Neural cell (in vitro differentiated cells): Measurements from ENCODE around the gene ABCA2. TPM values are rescaled to one million over a fixed set of nuclear protein-coding genes. Genes with fewer than 3 reads are reported as not detected.

ENCODE experiments used
- H2AFZ ChIP-seq: fragments of 200-600, 300-800 bp; sonication (generic), shearing (Covaris generic); 2 replicates; pipeline ENCODE4 v1.6.0; 2014; ENCODE audit warnings: low read depth, mild to moderate bottlenecking, antibody characterized with exemption, low read length, moderate library complexity
- H3F3A ChIP-seq: fragments of 200-600 bp; shearing (Covaris generic); 2 replicates; pipeline ENCODE4 v1.6.1; 2016; ENCODE audit warnings: mild to moderate bottlenecking, moderate library complexity, mixed read lengths, antibody characterized with exemption, low read length; ENCODE audit not compliant: insufficient read depth, poor library complexity, severe bottlenecking
- H3K27ac ChIP-seq: fragments of 200-600, 300-800 bp; sonication (generic), shearing (Covaris generic); 2 replicates; pipeline ENCODE4 v1.5.1; 2014; ENCODE audit warnings: mild to moderate bottlenecking, low read length, moderate library complexity
- H3K27me3 ChIP-seq: fragments of 300-800, 200-600 bp; sonication (generic), shearing (Covaris generic); 2 replicates; pipeline ENCODE4 v1.6.0; 2014; ENCODE audit warnings: mild to moderate bottlenecking, low read depth, low read length, moderate library complexity; ENCODE audit not compliant: insufficient read depth
- H3K36me3 ChIP-seq: fragments of 300-800, 200-600 bp; sonication (generic), shearing (Covaris generic); 2 replicates; pipeline ENCODE4 v1.5.1; 2014; ENCODE audit warnings: mild to moderate bottlenecking, antibody characterized with exemption, low read length, moderate library complexity; ENCODE audit not compliant: insufficient read depth
- H3K4me2 ChIP-seq: fragments of 300-800, 200-600 bp; sonication (generic), shearing (Covaris generic); 2 replicates; pipeline ENCODE4 v1.6.0; 2014; ENCODE audit warnings: mild to moderate bottlenecking, low read length
- H3K4me3 ChIP-seq: fragments of 300-800, 200-600 bp; sonication (generic), shearing (Covaris generic); 2 replicates; pipeline ENCODE4 v1.5.1; 2014; ENCODE audit warnings: mild to moderate bottlenecking, low read length, moderate library complexity
- H3K79me2 ChIP-seq: fragments of 200-600 bp; shearing (Covaris generic); replicated peaks from 2 replicates; pipeline ENCODE4 v1.6.0; 2014; ENCODE audit warnings: mild to moderate bottlenecking, low read length, moderate library complexity; ENCODE audit not compliant: insufficient read depth
- H3K9ac ChIP-seq: fragments of 300-800, 200-600 bp; sonication (generic), shearing (Covaris generic); 2 replicates; pipeline ENCODE4 v1.6.1; 2016; ENCODE audit warnings: mild to moderate bottlenecking, low read length, mixed read lengths
- H3K9me2 ChIP-seq: fragments of 200-600 bp; shearing (Covaris generic); 2 replicates; pipeline ENCODE4 v1.6.1; 2016; ENCODE audit warnings: mild to moderate bottlenecking, low read length, mixed read lengths; ENCODE audit not compliant: insufficient read depth
- H3K9me3 ChIP-seq: fragments of 200-600, 300-800 bp; sonication (generic), shearing (Covaris generic); 2 replicates; pipeline ENCODE4 v1.6.1; 2016; ENCODE audit warnings: mild to moderate bottlenecking, mixed run types, low read length, moderate library complexity, mixed read lengths
- H4K20me1 ChIP-seq: fragments of 200-600 bp; shearing (Covaris generic); 2 replicates; pipeline ENCODE4 v1.6.1; 2016; ENCODE audit warnings: mild to moderate bottlenecking, mixed run types; ENCODE audit not compliant: insufficient read depth
- CTCF ChIP-seq: fragments of 450-650 bp; IDR thresholded peaks from 2 replicates; pipeline ENCODE4 v1.5.1; 2014; ENCODE audit warnings: antibody characterized with exemption, mild to moderate bottlenecking, moderate library complexity; ENCODE audit not compliant: poor library complexity, severe bottlenecking
- EP300 ChIP-seq: fragments of 450-650 bp; conservative IDR thresholded peaks from 2 replicates; pipeline ENCODE4 v1.6.1; 2014; ENCODE audit warnings: antibody characterized with exemption, mild to moderate bottlenecking, moderate library complexity; ENCODE audit not compliant: poor library complexity, severe bottlenecking
- EZH2 ChIP-seq: fragments of 200-600, 300-800 bp; shearing (Covaris generic), sonication (generic); IDR thresholded peaks from 2 replicates; pipeline ENCODE4 v1.6.1; 2014; ENCODE audit warnings: antibody characterized with exemption, low read length, borderline replicate concordance, mild to moderate bottlenecking; ENCODE audit not compliant: insufficient read depth, poor library complexity, severe bottlenecking
- MXI1 ChIP-seq: fragments of 450-650 bp; conservative IDR thresholded peaks from 2 replicates; pipeline ENCODE4 v1.6.1; 2014; ENCODE audit warnings: antibody characterized with exemption, mild to moderate bottlenecking; ENCODE audit not compliant: poor library complexity, severe bottlenecking
- POLR2AphosphoS5 ChIP-seq: IDR thresholded peaks from 2 replicates; pipeline ENCODE4 v1.6.1; 2012
- RAD21 ChIP-seq: fragments of 450-650 bp; conservative IDR thresholded peaks from 2 replicates; pipeline ENCODE4 v1.6.1; 2014; ENCODE audit warnings: antibody characterized with exemption, mild to moderate bottlenecking, moderate library complexity
- REST ChIP-seq: IDR thresholded peaks from 2 replicates; pipeline ENCODE4 v1.6.1; 2012; ENCODE audit warnings: borderline replicate concordance
- SMC3 ChIP-seq: fragments of 450-650 bp; conservative IDR thresholded peaks from 2 replicates; pipeline ENCODE4 v1.6.1; 2014; ENCODE audit warnings: antibody characterized with exemption, mild to moderate bottlenecking, moderate library complexity; ENCODE audit not compliant: poor library complexity
- TAF1 ChIP-seq: IDR thresholded peaks from 2 replicates; pipeline ENCODE4 v1.6.1; 2012; ENCODE audit warnings: low read depth
- polyA plus RNA-seq: library from polyadenylated mRNA; depleted of rRNA; stranded (reverse); fragments of >200 nt; gene quantifications from 2 replicates; pipeline ENCODE4 v1.2.3, GENCODE V29; 2014

Gene ABCA2
- polyA plus RNA-seq, 1 donor from 2014 or later = 30.6 TPM

- H3K4me2 ChIP-seq = peak overlapping the region; percentile 87
- no peaks in the 10 kb centered on the region for H3K9me2 ChIP-seq
- H3K27ac ChIP-seq = peak overlapping the region; percentile 42
- no peak for TF ChIP-seq EZH2
- no peak for TF ChIP-seq REST
- no peak for TF ChIP-seq RAD21
- no peak for TF ChIP-seq CTCF
- no peak for TF ChIP-seq EP300
- no peak for TF ChIP-seq SMC3
- TF ChIP-seq POLR2AphosphoS5 = no peak
- no peak for TF ChIP-seq TAF1
- no peak for TF ChIP-seq MXI1
- no peaks in the 10 kb centered on the region for H3K9me3 ChIP-seq
- peak overlapping the region; percentile 81 for H3K9ac ChIP-seq
- no peaks in the 10 kb centered on the region for H3F3A ChIP-seq
- H3K4me3 ChIP-seq = peak overlapping the region; percentile 96
- H3K79me2 ChIP-seq = no peaks in the 10 kb centered on the region
- H3K27me3 ChIP-seq = no peaks in the 10 kb centered on the region
- H2AFZ ChIP-seq = peak overlapping the region; percentile 70
- H3K36me3 ChIP-seq = no peaks in the 10 kb centered on the region
- no peaks in the 10 kb centered on the region for H4K20me1 ChIP-seq
Measured at GRCh38 chr9:136992819-136993369, 35.1 kb downstream of the ABCA2 start.

GRCh38 chr9:136991993-136992818 lies 35.8 kb downstream of the ABCA2 start, which contains the start of gene PAXX:
Gene PAXX, plus strand, starts transcription at chr9:136992422. Its CDS starts 22 bp downstream, at chr9:136992444.
- Histone ChIP-seq H3K79me2 (no peaks in the 10 kb centered on the region), H2AFZ (peak within 1 kb of the TSS; percentile 70), H3K27ac (peak within 1 kb of the TSS; percentile 42)

More at GRCh38 chr9:136991993-136992818, 35.8 kb downstream of the ABCA2 start, which contains the start of gene PAXX:
- peak within 1 kb of the TSS; percentile 87 for H3K4me2 ChIP-seq
- no peaks in the 10 kb centered on the region for H3K36me3 ChIP-seq
- H3K27me3 ChIP-seq = peaks cover 3% of the 10 kb centered on the region
- no peaks in the 10 kb centered on the region for H3K9me3 ChIP-seq
- H3K9me2 ChIP-seq = no peaks in the 10 kb centered on the region
- peak within 1 kb of the TSS; percentile 96 for H3K4me3 ChIP-seq
- TF ChIP-seq MXI1 (peak; percentile 96), EP300 (peak; percentile 10), TAF1 (no peak), POLR2AphosphoS5 (peak; percentile 60), CTCF (no peak), SMC3 (peak; percentile 34)
- H4K20me1 ChIP-seq = no peaks in the 10 kb centered on the region
- H3F3A ChIP-seq = no peaks in the 10 kb centered on the region
- peak within 1 kb of the TSS; percentile 81 for H3K9ac ChIP-seq
